Right lung (tissue), 5 donors: ENCODE data around the gene ST7L. TPM values are rescaled to one million over a fixed set of nuclear protein-coding genes. Genes with fewer than 3 reads are reported as not detected.

Experiments used
- DNase-seq, 2 donors: peaks; one replicate each; pipeline ENCODE4 v3.0.0-alpha.2; 2013
- polyA plus RNA-seq, 5 donors: library from polyadenylated mRNA; unstranded; fragments of 120-200 nt; gene quantifications; one replicate each; pipeline versions ENCODE4 v1.2.1 to v1.2.3, GENCODE V29; 2013; ENCODE audit warnings: inconsistent platforms in 1 of 5, low replicate concordance in 1 of 5; ENCODE audit not compliant: insufficient read length in 5 of 5, insufficient read depth in 1 of 5

Gene ST7L
- polyA plus RNA-seq, 5 donors: 20.5 to 32.8 (median 25.1) TPM

DNA sequence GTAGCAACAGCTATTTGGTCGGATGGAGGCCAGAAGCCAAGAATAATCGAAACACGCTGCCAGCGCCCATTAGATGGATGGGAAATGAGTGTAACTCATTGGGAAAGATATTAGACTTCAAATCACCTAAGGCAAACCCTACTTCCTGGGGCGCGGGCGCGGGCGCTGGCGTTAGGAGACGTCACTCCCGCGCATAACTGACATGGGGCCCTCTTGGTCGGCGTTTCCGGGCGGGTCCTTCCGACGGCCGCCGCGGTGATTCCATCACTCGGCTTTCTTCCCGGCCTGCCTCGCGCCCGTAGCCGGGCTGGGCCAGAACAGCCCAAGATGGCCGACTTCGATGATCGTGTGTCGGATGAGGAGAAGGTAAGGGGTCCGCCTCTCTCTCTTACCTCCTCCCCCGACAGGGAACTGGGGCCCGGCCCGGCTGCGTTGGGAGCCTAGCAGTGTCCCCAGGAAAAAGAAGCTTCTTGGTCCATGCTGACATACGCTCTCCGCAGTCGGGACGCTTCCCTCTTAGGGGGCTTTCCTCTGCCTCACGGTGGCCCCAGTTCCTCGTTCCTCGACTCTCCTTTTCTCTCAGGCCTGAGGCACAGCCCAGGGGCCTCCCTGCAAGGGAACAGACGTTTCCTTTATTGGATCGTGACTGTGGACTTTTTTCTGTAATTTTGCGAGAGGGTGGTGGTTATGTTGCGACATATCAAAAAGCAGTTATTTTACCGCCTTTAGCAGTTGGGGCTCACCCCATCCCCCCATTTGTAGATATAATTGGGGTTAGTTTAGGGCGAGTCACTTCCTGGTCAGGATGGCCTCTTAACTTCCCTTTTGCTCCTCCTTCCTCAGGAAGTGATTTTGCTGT lies 806 bp upstream of the ST7L start, which contains the start of gene CAPZA1:
CAPZA1 (plus strand) TSS at position 315 of the 859 bp plus-strand sequence; CDS start at position 328, 13 bp downstream.
- peak; percentile 91 to 93 for DNase-seq

DNA sequence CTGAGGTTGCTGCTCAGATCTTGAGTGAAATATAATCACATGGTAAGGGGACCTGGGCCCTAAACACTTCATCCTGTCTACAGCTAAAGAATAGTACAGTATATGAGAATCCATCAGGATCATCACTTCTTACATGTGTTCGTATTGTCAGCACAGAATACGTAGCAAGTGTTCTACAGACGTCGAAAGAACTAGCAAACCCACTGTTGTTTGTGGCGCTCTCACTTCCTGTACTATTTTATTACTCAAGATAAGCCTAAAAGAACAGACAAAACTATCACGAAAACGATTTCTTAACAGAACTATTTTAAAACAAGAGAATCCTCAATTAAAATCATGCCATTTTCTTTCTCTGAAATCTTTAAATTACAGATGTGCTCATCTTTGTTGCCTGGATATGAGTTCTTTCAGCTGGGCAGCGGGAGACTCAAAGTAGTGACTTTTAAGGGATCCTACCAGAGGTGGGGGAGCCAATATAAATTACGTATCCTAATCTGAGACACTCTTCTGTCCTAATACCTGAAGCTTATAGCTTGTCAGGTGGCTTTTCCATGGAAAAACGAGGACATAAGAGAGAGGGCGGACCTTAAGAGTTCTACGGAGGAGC lies 724 bp downstream of the ST7L start:
- DNase-seq: no peak

- DNase-seq: no peak
Observed at GRCh38 chr1:112614460-112615065, 4.4 kb downstream of the ST7L start.

DNA sequence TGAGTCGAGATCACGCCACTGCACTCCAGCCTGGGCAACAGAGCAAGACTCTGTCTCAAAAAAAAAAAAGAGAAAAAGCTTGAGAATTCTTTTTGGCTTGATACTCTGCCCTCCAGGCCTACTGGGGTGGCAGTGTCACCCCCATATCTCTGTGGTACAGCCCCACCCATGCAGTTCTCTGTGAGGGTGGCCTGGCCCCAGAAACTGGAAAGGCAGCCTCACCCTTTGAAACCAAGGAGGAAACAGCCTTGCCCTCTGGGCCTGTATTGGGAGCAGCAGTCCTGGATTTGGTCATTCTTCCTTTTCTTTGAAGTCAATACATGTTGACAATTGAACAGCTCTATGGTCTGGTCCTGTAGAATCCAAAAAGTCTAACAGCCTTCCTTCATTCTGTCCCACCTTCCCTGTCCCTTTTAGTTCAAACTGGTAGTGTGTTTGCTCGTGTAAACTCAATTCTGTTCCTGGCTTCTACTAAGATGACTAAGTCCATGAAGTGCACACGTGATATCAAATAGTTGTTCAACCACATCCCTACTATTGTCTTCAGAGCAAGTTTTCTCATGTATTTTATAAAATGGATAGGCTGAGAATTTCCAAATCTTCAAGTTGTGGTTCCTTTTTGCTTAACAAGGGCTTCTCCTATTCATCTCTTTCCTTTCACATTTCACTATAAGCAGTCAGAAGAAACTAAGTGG lies 13.2 kb downstream of the ST7L start:
- no peak for DNase-seq

DNA sequence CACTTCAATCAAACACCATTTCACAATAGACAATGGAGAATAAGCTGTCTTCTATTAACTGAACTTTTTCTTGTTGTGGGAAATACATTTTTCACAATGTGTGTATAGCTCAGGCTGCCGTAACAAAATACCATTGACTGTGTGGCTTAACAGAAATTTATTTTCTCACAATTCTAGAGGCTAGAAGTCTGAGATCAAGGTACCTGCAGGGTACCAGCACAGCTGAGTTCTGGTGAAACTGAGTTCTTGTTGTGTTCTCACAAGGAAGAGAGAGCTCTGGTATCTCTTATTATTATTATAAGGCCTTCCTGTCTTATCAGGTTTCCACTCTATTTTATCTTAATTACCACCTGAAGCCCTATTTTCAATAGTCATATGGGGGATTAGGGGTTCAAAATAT lies 15.4 kb downstream of the ST7L start:
- DNase-seq: no peak

- no peak for DNase-seq
Observed at GRCh38 chr1:112603012-112603411, 15.9 kb downstream of the ST7L start.

DNA sequence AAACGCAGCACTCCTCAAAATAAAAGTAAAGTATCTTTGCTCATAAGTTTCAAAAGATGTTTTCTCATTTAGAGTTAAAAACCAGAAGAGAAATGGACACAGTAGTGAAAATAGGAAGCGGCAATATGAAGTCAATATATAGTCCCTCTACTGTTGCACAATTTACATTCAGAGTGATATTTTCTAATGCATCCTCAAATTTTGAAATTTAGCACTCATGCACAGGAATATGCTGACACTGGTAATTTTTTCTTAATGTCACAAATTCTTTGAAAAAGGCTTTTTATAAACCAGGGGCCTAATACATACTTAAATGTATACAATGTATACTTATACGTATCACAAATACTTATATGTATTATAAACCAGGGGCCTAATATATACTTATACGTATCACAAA lies 19.5 kb downstream of the ST7L start:
- DNase-seq: no peak

GRCh38 chr1:112594208-112594876 lies 24.6 kb downstream of the ST7L start:
- no peak for DNase-seq

DNA sequence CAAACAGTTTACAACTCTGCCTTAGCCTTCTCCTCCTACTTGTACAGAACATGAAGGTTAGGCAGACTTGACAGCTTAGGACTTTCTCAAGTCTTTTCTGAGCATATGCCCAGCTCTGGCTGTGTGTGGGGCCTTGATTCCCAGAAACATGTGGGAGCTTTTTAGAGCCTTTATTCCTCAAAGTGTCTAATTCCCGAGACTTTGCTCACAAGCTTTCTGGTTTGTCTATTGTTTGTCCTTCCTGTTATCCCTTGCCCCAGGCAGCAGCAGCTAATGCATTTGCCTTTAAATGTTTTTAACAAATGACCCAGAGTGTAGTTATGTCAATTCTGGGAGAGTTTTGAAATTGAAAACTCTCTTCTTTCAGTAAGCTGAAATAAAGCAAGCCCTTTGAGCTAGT lies 29.2 kb downstream of the ST7L start:
- DNase-seq: no peak

GRCh38 chr1:112583366-112583765 lies 35.6 kb downstream of the ST7L start:
- DNase-seq: no peak

GRCh38 chr1:112581586-112582192 lies 37.3 kb downstream of the ST7L start:
- DNase-seq: no peak

GRCh38 chr1:112579801-112580510 lies 39.0 kb downstream of the ST7L start:
- no peak for DNase-seq

GRCh38 chr1:112576240-112576639 lies 42.7 kb downstream of the ST7L start:
- no peak for DNase-seq

DNA sequence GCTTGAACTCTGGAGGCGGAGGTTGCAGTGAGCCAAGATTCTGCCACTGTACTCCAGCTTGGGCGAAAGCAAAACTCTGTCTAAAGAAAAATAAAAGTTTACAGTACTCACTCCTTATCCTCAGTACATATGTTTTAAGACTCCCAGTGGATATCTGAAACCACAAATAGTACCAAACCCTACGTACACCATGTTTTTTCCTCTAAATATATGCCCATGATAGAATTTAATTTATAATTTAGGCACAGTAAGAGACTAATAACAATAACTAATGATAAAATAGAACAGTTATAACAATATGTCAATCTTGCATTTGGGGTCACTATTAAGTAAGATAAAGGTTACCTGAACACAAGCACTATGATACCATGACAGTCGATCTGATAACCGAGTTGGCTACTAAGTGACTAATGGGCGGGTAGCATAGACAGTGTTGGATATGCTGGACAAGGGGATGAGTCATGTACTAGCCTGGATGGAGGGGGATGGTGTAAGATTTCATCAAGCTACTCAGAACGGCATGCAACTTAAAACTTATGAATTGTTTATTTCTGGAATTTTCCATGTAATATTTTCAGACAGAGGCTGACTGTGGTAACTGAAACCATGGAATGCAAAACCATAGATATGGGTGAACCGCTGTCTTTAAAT lies 43.7 kb downstream of the ST7L start:
- no peak for DNase-seq

DNA sequence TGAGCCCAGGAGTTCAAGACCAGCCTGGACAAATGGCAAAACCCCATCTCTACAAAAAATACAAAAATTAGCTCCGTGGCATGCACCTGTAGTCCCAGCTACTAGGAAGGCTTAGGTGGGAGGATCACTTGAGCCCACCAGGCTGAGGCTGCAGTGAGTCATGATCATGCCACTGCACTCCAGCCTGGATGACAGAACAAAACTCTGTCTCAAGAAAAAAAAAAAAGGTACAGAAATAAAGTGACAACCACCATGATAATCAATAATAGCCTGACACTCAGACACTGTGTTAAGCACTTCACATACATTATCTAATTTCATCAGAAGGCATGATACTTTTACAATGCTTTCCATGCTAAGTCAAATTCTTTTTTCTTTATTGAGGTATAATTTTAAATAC lies 53.1 kb downstream of the ST7L start:
- DNase-seq: no peak

DNA sequence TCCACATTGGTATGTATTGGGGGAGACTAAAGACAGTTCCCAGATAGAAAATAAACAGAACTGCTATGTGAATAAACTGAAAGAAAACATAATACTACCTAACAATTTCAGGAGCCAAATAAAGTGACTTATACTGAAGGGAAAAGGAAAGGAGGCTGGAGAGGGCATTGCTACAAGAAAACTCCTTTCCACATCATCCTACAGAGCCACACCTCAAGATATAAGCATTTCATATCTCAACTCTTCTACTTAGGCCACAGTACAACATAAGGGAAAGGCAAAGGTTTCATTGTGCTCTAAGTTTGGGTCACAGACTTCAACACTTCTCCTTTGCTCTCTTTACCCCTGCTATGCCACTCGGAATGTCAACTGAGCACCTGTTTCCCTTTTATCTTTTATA lies 54.9 kb downstream of the ST7L start:
- no peak for DNase-seq

DNA sequence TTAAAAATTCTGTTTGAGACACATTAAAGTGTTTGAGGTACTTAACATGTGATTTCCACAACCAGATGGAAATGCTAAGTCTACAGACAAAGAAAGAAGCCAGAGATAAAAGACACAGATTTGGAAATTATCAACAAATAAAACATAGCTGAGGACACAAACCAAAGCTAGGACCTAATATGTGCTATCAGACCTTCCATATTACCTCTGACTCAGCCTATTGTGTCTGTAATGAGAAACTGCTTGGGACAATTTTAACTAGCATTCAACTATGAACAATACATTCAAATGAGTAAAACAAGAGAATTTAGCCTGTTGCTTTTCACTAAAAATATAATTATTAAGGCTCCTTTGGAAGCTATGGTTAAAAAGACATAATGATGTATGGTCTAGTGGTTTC lies 55.6 kb downstream of the ST7L start:
- no peak for DNase-seq

DNA sequence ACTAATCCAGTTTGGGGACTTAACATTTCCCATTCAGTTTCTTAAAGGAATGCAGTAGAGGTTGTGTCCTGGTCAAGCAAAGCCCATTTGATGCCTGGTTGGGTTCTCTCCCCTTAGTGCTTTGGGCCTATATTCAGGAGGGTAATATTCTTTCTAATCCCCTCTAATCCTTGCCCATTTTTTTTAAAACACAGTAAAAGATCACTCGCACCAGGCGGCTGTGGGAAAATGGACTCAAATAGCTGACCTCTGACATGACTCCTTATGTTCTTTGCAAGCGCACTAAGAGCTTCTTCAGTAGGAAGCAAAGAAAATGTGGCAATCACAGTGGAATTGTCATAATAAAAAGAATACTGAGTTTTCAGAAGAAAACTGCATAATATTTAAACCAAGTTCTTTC lies 60.3 kb downstream of the ST7L start:
- DNase-seq: no peak

GRCh38 chr1:112557385-112557784 lies 61.6 kb downstream of the ST7L start:
- no peak for DNase-seq

GRCh38 chr1:112554411-112554810 lies 64.5 kb downstream of the ST7L start:
- no peak for DNase-seq
